ENCODE measurements around the gene TXN.

GRCh38 chr9:110288503-110288902 lies 32.2 kb upstream of the TXN start:
- TF ChIP-seq CTCF (conservative IDR thresholded peaks at IDR 0.05 in 1 of 2, IDR thresholded peaks at IDR 0.05 in 1 of 2; ENCODE audit: low read depth in 1 of 2, low read length in 2 of 2) (no peak), EZH2 (IDR thresholded peaks at IDR 0.05; ENCODE audit: low read length, missing control alignments) (no peak)
